ENCODE measurements around the gene TLCD2.

TLCD2 gene

GRCh38 chr17:1709971-1710806, at the start of gene TLCD2:
TSS of gene TLCD2 (minus strand) at chr17:1710377. CDS start at chr17:1710242, 135 bp downstream.
- DNase-seq (ENCODE audit: low read depth): no peak
- in situ Hi-C loops (cut with HindIII; ENCODE audit: low sequenced_read_pairs): loop anchor here (10.0 kb wide), 1 partner anchor 55 kb away; the partner anchor contains the start of gene SERPINF1
- peak within 1 kb of the TSS; percentile 64 for H3K4me3 ChIP-seq (ENCODE audit: low read depth, low read length)
- TF ChIP-seq, protein P1, sequence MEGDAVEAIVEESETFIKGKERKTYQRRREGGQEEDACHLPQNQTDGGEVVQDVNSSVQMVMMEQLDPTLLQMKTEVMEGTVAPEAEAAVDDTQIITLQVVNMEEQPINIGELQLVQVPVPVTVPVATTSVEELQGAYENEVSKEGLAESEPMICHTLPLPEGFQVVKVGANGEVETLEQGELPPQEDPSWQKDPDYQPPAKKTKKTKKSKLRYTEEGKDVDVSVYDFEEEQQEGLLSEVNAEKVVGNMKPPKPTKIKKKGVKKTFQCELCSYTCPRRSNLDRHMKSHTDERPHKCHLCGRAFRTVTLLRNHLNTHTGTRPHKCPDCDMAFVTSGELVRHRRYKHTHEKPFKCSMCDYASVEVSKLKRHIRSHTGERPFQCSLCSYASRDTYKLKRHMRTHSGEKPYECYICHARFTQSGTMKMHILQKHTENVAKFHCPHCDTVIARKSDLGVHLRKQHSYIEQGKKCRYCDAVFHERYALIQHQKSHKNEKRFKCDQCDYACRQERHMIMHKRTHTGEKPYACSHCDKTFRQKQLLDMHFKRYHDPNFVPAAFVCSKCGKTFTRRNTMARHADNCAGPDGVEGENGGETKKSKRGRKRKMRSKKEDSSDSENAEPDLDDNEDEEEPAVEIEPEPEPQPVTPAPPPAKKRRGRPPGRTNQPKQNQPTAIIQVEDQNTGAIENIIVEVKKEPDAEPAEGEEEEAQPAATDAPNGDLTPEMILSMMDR (IDR thresholded peaks at IDR 0.05; ENCODE audit: low read depth, low read length, missing control alignments): no peak

GRCh38 chr17:1759529-1759928, 49.4 kb upstream of the TLCD2 start:
- DNase-seq (ENCODE audit: low read depth): no peak
- in situ Hi-C loops (cut with HindIII; ENCODE audit: low sequenced_read_pairs): no loop called here
- H3K4me3 ChIP-seq (ENCODE audit: low read depth, low read length): no peak overlapping the region
- TF ChIP-seq, protein P1 (IDR thresholded peaks at IDR 0.05; ENCODE audit: low read depth, low read length, missing control alignments): no peak

DNA sequence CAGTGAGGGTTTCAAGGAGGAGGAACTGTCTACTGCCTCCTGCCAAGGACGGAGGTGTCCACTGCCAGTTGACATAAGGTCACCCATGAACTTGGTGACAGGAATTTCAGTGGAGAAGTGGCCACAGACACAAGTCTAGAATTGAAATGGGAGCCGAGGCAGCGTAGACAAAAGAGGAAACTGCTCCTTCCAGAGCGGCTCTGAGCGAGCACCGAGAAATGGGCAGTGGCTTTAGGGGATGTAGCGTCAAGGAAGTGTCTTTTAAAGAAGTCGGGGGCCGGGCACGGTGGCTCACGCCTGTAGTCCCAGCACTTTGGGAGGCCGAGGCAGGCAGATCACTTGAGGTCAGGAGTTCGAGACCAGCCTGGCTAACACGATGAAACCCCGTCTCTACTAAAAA, 48.6 kb upstream of the TLCD2 start:
- TF ChIP-seq, protein P1 (IDR thresholded peaks at IDR 0.05; ENCODE audit: low read depth, low read length, missing control alignments): no peak
- in situ Hi-C loops (cut with HindIII; ENCODE audit: low sequenced_read_pairs): no loop called here
- no peak for DNase-seq (ENCODE audit: low read depth)
- H3K4me3 ChIP-seq (ENCODE audit: low read depth, low read length): no peak overlapping the region

- H3K4me3 ChIP-seq (ENCODE audit: low read depth, low read length): no peak overlapping the region
- TF ChIP-seq, protein P1 (IDR thresholded peaks at IDR 0.05; ENCODE audit: low read depth, low read length, missing control alignments): no peak
- DNase-seq (ENCODE audit: low read depth): no peak
- in situ Hi-C loops (cut with HindIII; ENCODE audit: low sequenced_read_pairs): no loop called here
These were observed 45.7 kb upstream of the TLCD2 start for GRCh38 chr17:1755827-1756262.

GRCh38 chr17:1755252-1755826, 45.2 kb upstream of the TLCD2 start:
- in situ Hi-C loops (cut with HindIII; ENCODE audit: low sequenced_read_pairs): no loop called here
- TF ChIP-seq, protein P1 (IDR thresholded peaks at IDR 0.05; ENCODE audit: low read depth, low read length, missing control alignments): no peak
- no peak overlapping the region for H3K4me3 ChIP-seq (ENCODE audit: low read depth, low read length)
- no peak for DNase-seq (ENCODE audit: low read depth)

GRCh38 chr17:1754430-1755112, 44.4 kb upstream of the TLCD2 start:
- in situ Hi-C loops (cut with HindIII; ENCODE audit: low sequenced_read_pairs): no loop called here
- TF ChIP-seq, protein P1 (IDR thresholded peaks at IDR 0.05; ENCODE audit: low read depth, low read length, missing control alignments): no peak
- no peak for DNase-seq (ENCODE audit: low read depth)
- H3K4me3 ChIP-seq (ENCODE audit: low read depth, low read length): no peak overlapping the region

Measured in astrocyte of the cerebellum (primary cell).